Stimulated activated CD4-positive, alpha-beta T cell treated with anti-CD3 and anti-CD28 coated beads, Interleukin-15, amount 100 ng/mL, for 48 hours (primary cell): ENCODE measurements around the gene FNDC4.

Experiments
- DNase-seq, 2 donors: peaks; one replicate each; pipeline ENCODE4 v3.0.0-alpha.2; 2020; ENCODE audit warnings: low read depth in 2 of 2

The FNDC4 gene

GRCh38 chr2:27494284-27494943, 586 bp downstream of the FNDC4 start:
- DNase-seq, result no peak

- DNase-seq, result no peak
These were observed 1.1 kb downstream of the FNDC4 start for GRCh38 chr2:27493948-27494283.

GRCh38 chr2:27492557-27492956, 2.4 kb downstream of the FNDC4 start:
- no peak for DNase-seq

- peak; percentile 99 for DNase-seq
These were observed 5.3 kb downstream of the FNDC4 start, which contains the start of gene IFT172 for GRCh38 chr2:27489498-27490397. IFT172 (minus strand) TSS chr2:27489743; CDS start chr2:27489653, 90 bp downstream.

GRCh38 chr2:27489118-27489497, 5.9 kb downstream of the FNDC4 start:
- DNase-seq, result no peak

- no peak for DNase-seq
These were observed 9.5 kb downstream of the FNDC4 start for GRCh38 chr2:27485496-27485895.

GRCh38 chr2:27471961-27472360, 23.0 kb downstream of the FNDC4 start:
- no peak for DNase-seq

GRCh38 chr2:27464443-27464842, 30.6 kb downstream of the FNDC4 start:
- DNase-seq, result no peak

GRCh38 chr2:27461118-27461517, 33.9 kb downstream of the FNDC4 start:
- no peak for DNase-seq

- DNase-seq, result no peak
These were observed 41.0 kb downstream of the FNDC4 start for GRCh38 chr2:27453968-27454367.

GRCh38 chr2:27451095-27451494, 43.9 kb downstream of the FNDC4 start:
- DNase-seq, result no peak

GRCh38 chr2:27448381-27448780, 46.6 kb downstream of the FNDC4 start:
- DNase-seq, result no peak

GRCh38 chr2:27446057-27446456, 48.9 kb downstream of the FNDC4 start:
- no peak for DNase-seq

- DNase-seq, result no peak
These were observed 49.4 kb downstream of the FNDC4 start for GRCh38 chr2:27445615-27446014.

- no peak for DNase-seq
These were observed 49.8 kb downstream of the FNDC4 start for GRCh38 chr2:27445155-27445554.

GRCh38 chr2:27442920-27443282, 52.1 kb downstream of the FNDC4 start:
- no peak for DNase-seq

GRCh38 chr2:27441958-27442919, 52.8 kb downstream of the FNDC4 start, which contains the start of gene KRTCAP3:
KRTCAP3 (plus strand) TSS chr2:27442381; CDS start chr2:27442413, 32 bp downstream.
- DNase-seq, result peak in 1 of 2 donors; percentile 18
